ENCODE data around the gene NIPBL. TPM values are rescaled to one million over a fixed set of nuclear protein-coding genes. Genes with fewer than 3 reads are reported as not detected.

NIPBL gene
- total and polyA plus RNA-seq, 10 of the 15 experiments (the other 5 are each of a cell fraction or from before 2014, with no cell fraction given): 10.4 to 50.4 (median 20.2) TPM

DNA sequence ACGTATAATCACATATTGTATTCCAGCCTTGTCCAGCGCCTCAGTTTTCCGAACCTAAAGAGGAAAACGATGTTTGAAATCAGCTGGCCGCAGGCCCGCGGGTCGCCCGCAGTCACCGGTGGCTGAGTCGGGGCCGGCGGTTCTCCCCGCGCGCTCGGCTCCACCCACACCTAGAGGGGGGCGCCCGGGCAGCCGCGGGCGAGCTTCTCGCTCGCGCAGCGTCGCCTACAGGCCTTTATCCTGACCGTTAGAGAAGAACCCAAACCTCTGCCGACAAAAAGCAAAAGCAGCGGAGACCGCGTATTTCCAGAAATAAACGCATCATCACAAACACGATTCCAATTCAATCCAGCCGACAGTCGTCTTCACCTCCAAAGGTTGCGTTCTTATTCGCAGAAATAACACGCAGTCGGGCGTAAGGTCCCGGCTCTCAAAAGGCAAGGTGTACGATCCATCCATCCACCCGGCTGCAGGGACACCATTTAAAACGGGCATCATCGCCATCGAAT is 725 bp upstream of the NIPBL start (continued):
- TF ChIP-seq, protein P1, sequence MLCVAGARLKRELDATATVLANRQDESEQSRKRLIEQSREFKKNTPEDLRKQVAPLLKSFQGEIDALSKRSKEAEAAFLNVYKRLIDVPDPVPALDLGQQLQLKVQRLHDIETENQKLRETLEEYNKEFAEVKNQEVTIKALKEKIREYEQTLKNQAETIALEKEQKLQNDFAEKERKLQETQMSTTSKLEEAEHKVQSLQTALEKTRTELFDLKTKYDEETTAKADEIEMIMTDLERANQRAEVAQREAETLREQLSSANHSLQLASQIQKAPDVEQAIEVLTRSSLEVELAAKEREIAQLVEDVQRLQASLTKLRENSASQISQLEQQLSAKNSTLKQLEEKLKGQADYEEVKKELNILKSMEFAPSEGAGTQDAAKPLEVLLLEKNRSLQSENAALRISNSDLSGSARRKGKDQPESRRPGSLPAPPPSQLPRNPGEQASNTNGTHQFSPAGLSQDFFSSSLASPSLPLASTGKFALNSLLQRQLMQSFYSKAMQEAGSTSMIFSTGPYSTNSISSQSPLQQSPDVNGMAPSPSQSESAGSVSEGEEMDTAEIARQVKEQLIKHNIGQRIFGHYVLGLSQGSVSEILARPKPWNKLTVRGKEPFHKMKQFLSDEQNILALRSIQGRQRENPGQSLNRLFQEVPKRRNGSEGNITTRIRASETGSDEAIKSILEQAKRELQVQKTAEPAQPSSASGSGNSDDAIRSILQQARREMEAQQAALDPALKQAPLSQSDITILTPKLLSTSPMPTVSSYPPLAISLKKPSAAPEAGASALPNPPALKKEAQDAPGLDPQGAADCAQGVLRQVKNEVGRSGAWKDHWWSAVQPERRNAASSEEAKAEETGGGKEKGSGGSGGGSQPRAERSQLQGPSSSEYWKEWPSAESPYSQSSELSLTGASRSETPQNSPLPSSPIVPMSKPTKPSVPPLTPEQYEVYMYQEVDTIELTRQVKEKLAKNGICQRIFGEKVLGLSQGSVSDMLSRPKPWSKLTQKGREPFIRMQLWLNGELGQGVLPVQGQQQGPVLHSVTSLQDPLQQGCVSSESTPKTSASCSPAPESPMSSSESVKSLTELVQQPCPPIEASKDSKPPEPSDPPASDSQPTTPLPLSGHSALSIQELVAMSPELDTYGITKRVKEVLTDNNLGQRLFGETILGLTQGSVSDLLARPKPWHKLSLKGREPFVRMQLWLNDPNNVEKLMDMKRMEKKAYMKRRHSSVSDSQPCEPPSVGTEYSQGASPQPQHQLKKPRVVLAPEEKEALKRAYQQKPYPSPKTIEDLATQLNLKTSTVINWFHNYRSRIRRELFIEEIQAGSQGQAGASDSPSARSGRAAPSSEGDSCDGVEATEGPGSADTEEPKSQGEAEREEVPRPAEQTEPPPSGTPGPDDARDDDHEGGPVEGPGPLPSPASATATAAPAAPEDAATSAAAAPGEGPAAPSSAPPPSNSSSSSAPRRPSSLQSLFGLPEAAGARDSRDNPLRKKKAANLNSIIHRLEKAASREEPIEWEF (IDR thresholded peaks at IDR 0.05; ENCODE audit: insufficient replicate concordance, low read depth, low read length): no peak
- TF ChIP-seq RCOR1 (conservative IDR thresholded peaks at IDR 0.05; ENCODE audit: low read depth, low read length): no peak
- TF ChIP-seq, protein P2, sequence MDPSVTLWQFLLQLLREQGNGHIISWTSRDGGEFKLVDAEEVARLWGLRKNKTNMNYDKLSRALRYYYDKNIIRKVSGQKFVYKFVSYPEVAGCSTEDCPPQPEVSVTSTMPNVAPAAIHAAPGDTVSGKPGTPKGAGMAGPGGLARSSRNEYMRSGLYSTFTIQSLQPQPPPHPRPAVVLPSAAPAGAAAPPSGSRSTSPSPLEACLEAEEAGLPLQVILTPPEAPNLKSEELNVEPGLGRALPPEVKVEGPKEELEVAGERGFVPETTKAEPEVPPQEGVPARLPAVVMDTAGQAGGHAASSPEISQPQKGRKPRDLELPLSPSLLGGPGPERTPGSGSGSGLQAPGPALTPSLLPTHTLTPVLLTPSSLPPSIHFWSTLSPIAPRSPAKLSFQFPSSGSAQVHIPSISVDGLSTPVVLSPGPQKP (IDR thresholded peaks at IDR 0.05; ENCODE audit: low read depth, low read length): no peak
- 0 out of 2 replicates have a peak, but pooled peaks have one; percentile 3 for TF ChIP-seq MYB (IDR thresholded peaks at IDR 0.05; ENCODE audit: borderline replicate concordance, low read depth, low read length)
- TF ChIP-seq NFYA (IDR thresholded peaks at IDR 0.05; ENCODE audit: borderline replicate concordance, low read depth, low read length): no peak
- TF ChIP-seq STAT1 (conservative IDR thresholded peaks at IDR 0.05): no peak
- no peak for TF ChIP-seq CREM (IDR thresholded peaks at IDR 0.05; ENCODE audit: low read depth)
- TF ChIP-seq ZNF207 (IDR thresholded peaks at IDR 0.05; ENCODE audit: borderline replicate concordance): no peak
- TF ChIP-seq EED (IDR thresholded peaks at IDR 0.05; ENCODE audit: low read depth): no peak
- 0 out of 2 replicates have a peak, but pooled peaks have one; percentile 27 for TF ChIP-seq ATF7 (IDR thresholded peaks at IDR 0.05; ENCODE audit: low read depth)
- TF ChIP-seq NR2C1 (IDR thresholded peaks at IDR 0.05): no peak
- TF ChIP-seq ZBTB33 (IDR thresholded peaks at IDR 0.05): no peak
- TF ChIP-seq SREBF1 (IDR thresholded peaks at IDR 0.05; ENCODE audit: low read length): no peak
- TF ChIP-seq SKIL (IDR thresholded peaks at IDR 0.05; ENCODE audit: low read depth, poor library complexity, severe bottlenecking): peak; percentile 40
- TF ChIP-seq PAX8 (IDR thresholded peaks at IDR 0.05): no peak
- peak; percentile 13; the same call in 1 of the 2 replicates for TF ChIP-seq PAX5 (IDR thresholded peaks at IDR 0.05; ENCODE audit: borderline replicate concordance, low read depth, low read length)
- TF ChIP-seq RAD51 (IDR thresholded peaks at IDR 0.05): no peak
- TF ChIP-seq, protein P3, sequence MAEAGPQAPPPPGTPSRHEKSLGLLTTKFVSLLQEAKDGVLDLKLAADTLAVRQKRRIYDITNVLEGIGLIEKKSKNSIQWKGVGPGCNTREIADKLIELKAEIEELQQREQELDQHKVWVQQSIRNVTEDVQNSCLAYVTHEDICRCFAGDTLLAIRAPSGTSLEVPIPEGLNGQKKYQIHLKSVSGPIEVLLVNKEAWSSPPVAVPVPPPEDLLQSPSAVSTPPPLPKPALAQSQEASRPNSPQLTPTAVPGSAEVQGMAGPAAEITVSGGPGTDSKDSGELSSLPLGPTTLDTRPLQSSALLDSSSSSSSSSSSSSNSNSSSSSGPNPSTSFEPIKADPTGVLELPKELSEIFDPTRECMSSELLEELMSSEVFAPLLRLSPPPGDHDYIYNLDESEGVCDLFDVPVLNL (IDR thresholded peaks at IDR 0.05; ENCODE audit: low read depth, low read length): no peak
- no peak for TF ChIP-seq IKZF1 (conservative IDR thresholded peaks at IDR 0.05)
